Fibroblast of skin of right biceps (primary cell): ENCODE results near the gene SPAG9.
A peak's percentile ranks its signal among the peaks of the same experiment; 100 is the strongest.

Source experiments
- DNase-seq: peaks from one replicate; pipeline ENCODE4 v3.0.0-alpha.2; 2013

Gene SPAG9

GRCh38 chr17:51120739-51121619 lies at the start of gene SPAG9:
Gene SPAG9, minus strand, starts transcription at chr17:51120868. Its CDS starts 212 bp downstream, at chr17:51120656.
- peak; percentile 98 for DNase-seq

- no peak for DNase-seq
Measured at GRCh38 chr17:51169340-51169739, 48.7 kb upstream of the SPAG9 start.

- DNase-seq: peak; percentile 54
Measured at GRCh38 chr17:51166987-51167931, 46.6 kb upstream of the SPAG9 start.

GRCh38 chr17:51166198-51166986 lies 45.7 kb upstream of the SPAG9 start, which contains the start of gene NME2:
Gene NME2, plus strand, starts transcription at chr17:51166411. Its CDS starts 420 bp downstream, at chr17:51166831.
- peak; percentile 87 for DNase-seq

- peak; percentile 18 for DNase-seq
Measured at GRCh38 chr17:51165680-51166197, 45.1 kb upstream of the SPAG9 start.

- no peak for DNase-seq
Measured at GRCh38 chr17:51164911-51165679, 44.4 kb upstream of the SPAG9 start.

- DNase-seq: no peak
Measured at GRCh38 chr17:51161541-51161940, 40.9 kb upstream of the SPAG9 start.

GRCh38 chr17:51159604-51160003 lies 38.9 kb upstream of the SPAG9 start:
- DNase-seq: no peak

GRCh38 chr17:51155416-51155815 lies 34.7 kb upstream of the SPAG9 start:
- no peak for DNase-seq

GRCh38 chr17:51154176-51154575 lies 33.5 kb upstream of the SPAG9 start:
- no peak for DNase-seq

- DNase-seq: peak; percentile 99
Measured at GRCh38 chr17:51153210-51154072, 32.8 kb upstream of the SPAG9 start, which contains the start of gene NME1. Gene NME1, plus strand, starts transcription at chr17:51153559. Its CDS starts 2,096 bp downstream, at chr17:51155655.

GRCh38 chr17:51152766-51153209 lies 32.1 kb upstream of the SPAG9 start:
- DNase-seq: peak; percentile 22

GRCh38 chr17:51150932-51151331 lies 30.3 kb upstream of the SPAG9 start:
- DNase-seq: no peak

GRCh38 chr17:51149163-51149562 lies 28.5 kb upstream of the SPAG9 start:
- no peak for DNase-seq

- peak; percentile 35 for DNase-seq
Measured at GRCh38 chr17:51147650-51148049, 27.0 kb upstream of the SPAG9 start.

GRCh38 chr17:51144266-51145022 lies 23.8 kb upstream of the SPAG9 start:
- DNase-seq: no peak

GRCh38 chr17:51142597-51142996 lies 21.9 kb upstream of the SPAG9 start:
- no peak for DNase-seq

GRCh38 chr17:51135956-51136355 lies 15.3 kb upstream of the SPAG9 start:
- DNase-seq: no peak

- no peak for DNase-seq
Measured at GRCh38 chr17:51133365-51133764, 12.7 kb upstream of the SPAG9 start.

- no peak for DNase-seq
Measured at GRCh38 chr17:51132964-51133319, 12.3 kb upstream of the SPAG9 start.
